GM21737 (cell line): Measurements from ENCODE around the gene SLC6A3.
"Not testable (repeated sequence)": the region's sequence is repeated elsewhere in the genome, so short reads cannot be mapped to it uniquely, and the experiment has no call there.

ENCODE experiments used
- ATAC-seq: cut with Tn5 transposase; IDR thresholded peaks from one replicate; pipeline ENCODE4 v1.9.1; 2021; ENCODE audit warnings: mild to moderate bottlenecking, moderate library complexity; ENCODE audit not compliant: unreplicated experiment

SLC6A3 gene

GRCh38 chr5:1478271-1479035 is 33.2 kb upstream of the SLC6A3 start:
- ATAC-seq = no peak

- no peak for ATAC-seq
Observed at GRCh38 chr5:1477341-1477740, 32.1 kb upstream of the SLC6A3 start.

GRCh38 chr5:1476967-1477310 is 31.7 kb upstream of the SLC6A3 start:
- ATAC-seq = no peak

- ATAC-seq = no peak
Observed at GRCh38 chr5:1476181-1476966, 31.1 kb upstream of the SLC6A3 start.

GRCh38 chr5:1475544-1475900 is 30.3 kb upstream of the SLC6A3 start:
- ATAC-seq = not testable (repeated sequence)

- ATAC-seq = no peak
Observed at GRCh38 chr5:1474866-1475543, 29.8 kb upstream of the SLC6A3 start.

- ATAC-seq = no peak
Observed at GRCh38 chr5:1474183-1474839, 29.1 kb upstream of the SLC6A3 start.

- ATAC-seq = no peak
Observed at GRCh38 chr5:1473746-1474145, 28.5 kb upstream of the SLC6A3 start.

GRCh38 chr5:1472964-1473628 is 27.9 kb upstream of the SLC6A3 start:
- no peak for ATAC-seq

GRCh38 chr5:1471997-1472963 is 27.0 kb upstream of the SLC6A3 start:
- ATAC-seq = no peak

GRCh38 chr5:1471240-1471853 is 26.1 kb upstream of the SLC6A3 start:
- ATAC-seq = no peak

- ATAC-seq = no peak
Observed at GRCh38 chr5:1470762-1471211, 25.5 kb upstream of the SLC6A3 start.

- no peak for ATAC-seq
Observed at GRCh38 chr5:1468629-1469527, 23.6 kb upstream of the SLC6A3 start.

- no peak for ATAC-seq
Observed at GRCh38 chr5:1468247-1468612, 23.0 kb upstream of the SLC6A3 start.

GRCh38 chr5:1467341-1468246 is 22.4 kb upstream of the SLC6A3 start:
- no peak for ATAC-seq

GRCh38 chr5:1466631-1467265 is 21.5 kb upstream of the SLC6A3 start:
- no peak for ATAC-seq
